PFSK-1 (cell line): ENCODE data around the gene TCEA2.

Experiments
- FOXP2 ChIP-seq: optimal IDR thresholded peaks from 2 replicates; pipeline ENCODE3; 2011; ENCODE audit warnings: borderline replicate concordance, control low read depth, inconsistent platforms; ENCODE audit not compliant: insufficient read depth; ENCODE audit errors: extremely low read length, extremely low read depth
- POLR2AphosphoS5 ChIP-seq: IDR thresholded peaks from 2 replicates; pipeline ENCODE4 v1.6.1; 2012; ENCODE audit warnings: low read depth, mild to moderate bottlenecking, control low read depth, low read length, moderate library complexity
- SIN3A ChIP-seq: IDR thresholded peaks from 2 replicates; pipeline ENCODE4 v1.6.1; 2012; ENCODE audit warnings: mild to moderate bottlenecking, low read length, moderate library complexity, borderline replicate concordance; ENCODE audit not compliant: insufficient read depth
- TAF1 ChIP-seq: IDR thresholded peaks from 2 replicates; pipeline ENCODE4 v1.6.1; 2012; ENCODE audit warnings: low read length, control low read depth, borderline replicate concordance; ENCODE audit not compliant: insufficient read depth
- TF ChIP-seq, protein P1 (sequence below), 2 experiments: IDR thresholded peaks; 2 replicates each; pipeline versions ENCODE4 v1.6.1 to v1.8.0; 2011 to 2012; ENCODE audit warnings: low read depth in 2 of 2, low read length in 2 of 2, control low read depth in 1 of 2, inconsistent platforms in 1 of 2, mild to moderate bottlenecking in 1 of 2, moderate library complexity in 1 of 2; ENCODE audit not compliant: insufficient read depth in 1 of 2

TCEA2 gene

GRCh38 chr20:64036346-64037198, 26.4 kb upstream of the TCEA2 start:
- TF ChIP-seq POLR2AphosphoS5: no peak
- no peak for TF ChIP-seq SIN3A
- TF ChIP-seq TAF1: no peak
- TF ChIP-seq FOXP2: no peak
- TF ChIP-seq, protein P1, sequence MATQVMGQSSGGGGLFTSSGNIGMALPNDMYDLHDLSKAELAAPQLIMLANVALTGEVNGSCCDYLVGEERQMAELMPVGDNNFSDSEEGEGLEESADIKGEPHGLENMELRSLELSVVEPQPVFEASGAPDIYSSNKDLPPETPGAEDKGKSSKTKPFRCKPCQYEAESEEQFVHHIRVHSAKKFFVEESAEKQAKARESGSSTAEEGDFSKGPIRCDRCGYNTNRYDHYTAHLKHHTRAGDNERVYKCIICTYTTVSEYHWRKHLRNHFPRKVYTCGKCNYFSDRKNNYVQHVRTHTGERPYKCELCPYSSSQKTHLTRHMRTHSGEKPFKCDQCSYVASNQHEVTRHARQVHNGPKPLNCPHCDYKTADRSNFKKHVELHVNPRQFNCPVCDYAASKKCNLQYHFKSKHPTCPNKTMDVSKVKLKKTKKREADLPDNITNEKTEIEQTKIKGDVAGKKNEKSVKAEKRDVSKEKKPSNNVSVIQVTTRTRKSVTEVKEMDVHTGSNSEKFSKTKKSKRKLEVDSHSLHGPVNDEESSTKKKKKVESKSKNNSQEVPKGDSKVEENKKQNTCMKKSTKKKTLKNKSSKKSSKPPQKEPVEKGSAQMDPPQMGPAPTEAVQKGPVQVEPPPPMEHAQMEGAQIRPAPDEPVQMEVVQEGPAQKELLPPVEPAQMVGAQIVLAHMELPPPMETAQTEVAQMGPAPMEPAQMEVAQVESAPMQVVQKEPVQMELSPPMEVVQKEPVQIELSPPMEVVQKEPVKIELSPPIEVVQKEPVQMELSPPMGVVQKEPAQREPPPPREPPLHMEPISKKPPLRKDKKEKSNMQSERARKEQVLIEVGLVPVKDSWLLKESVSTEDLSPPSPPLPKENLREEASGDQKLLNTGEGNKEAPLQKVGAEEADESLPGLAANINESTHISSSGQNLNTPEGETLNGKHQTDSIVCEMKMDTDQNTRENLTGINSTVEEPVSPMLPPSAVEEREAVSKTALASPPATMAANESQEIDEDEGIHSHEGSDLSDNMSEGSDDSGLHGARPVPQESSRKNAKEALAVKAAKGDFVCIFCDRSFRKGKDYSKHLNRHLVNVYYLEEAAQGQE (IDR thresholded peaks at IDR 0.05; ENCODE audit: insufficient read depth in 1 of 2, low read depth in 2 of 2, low read length in 2 of 2): no peak

DNA sequence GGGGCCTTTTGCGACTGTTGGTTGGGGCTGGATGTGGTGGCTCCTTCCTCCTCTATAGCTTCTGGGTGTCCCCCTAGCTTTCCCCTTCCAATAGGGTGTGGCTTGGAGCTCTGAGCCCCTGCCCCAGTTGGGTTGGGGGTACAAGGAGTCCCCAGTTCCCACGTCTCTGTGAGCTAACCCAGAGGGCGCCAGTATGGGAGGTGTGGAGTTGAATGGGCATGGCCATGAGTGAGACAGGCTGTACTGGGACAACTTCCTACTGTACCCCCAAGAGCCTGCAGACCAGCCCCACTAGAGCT, 25.9 kb upstream of the TCEA2 start:
- TF ChIP-seq POLR2AphosphoS5 (no peak), TAF1 (no peak), SIN3A (no peak), FOXP2 (no peak)
- TF ChIP-seq, protein P1 (IDR thresholded peaks at IDR 0.05; ENCODE audit: insufficient read depth in 1 of 2, low read depth in 2 of 2, low read length in 2 of 2): no peak

- TF ChIP-seq SIN3A (no peak), POLR2AphosphoS5 (no peak), FOXP2 (no peak), TAF1 (no peak)
- TF ChIP-seq, protein P1 (IDR thresholded peaks at IDR 0.05; ENCODE audit: insufficient read depth in 1 of 2, low read depth in 2 of 2, low read length in 2 of 2): no peak
Measured at GRCh38 chr20:64037498-64038213, 25.3 kb upstream of the TCEA2 start.

DNA sequence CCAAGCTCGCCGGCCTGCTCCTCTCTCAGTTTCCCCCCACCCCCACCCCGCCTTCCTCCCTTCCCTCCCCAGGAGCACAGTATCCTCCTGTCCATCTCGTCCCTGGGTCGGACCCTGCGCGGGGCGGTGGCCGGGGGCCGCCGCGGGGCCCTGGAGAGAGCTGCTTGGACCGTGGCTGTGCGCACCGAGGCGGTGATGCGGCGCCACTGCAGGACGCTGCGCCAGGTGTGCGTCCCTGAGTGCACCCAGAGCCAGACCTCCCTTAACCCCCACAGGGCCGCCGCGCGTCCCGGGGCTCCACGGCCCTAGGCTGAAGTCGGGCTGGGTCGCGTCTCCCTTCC, 24.8 kb upstream of the TCEA2 start:
- TF ChIP-seq POLR2AphosphoS5 (no peak), TAF1 (no peak), FOXP2 (no peak), SIN3A (no peak)
- TF ChIP-seq, protein P1 (IDR thresholded peaks at IDR 0.05; ENCODE audit: insufficient read depth in 1 of 2, low read depth in 2 of 2, low read length in 2 of 2): no peak
